AG08396 (cell line): ENCODE results near the gene SLC13A1.
"Not testable (repeated sequence)": the region's sequence is repeated elsewhere in the genome, so short reads cannot be mapped to it uniquely, and the experiment has no call there.

ENCODE experiments used
- DNase-seq: peaks from one replicate; pipeline ENCODE4 v3.0.0; 2012; ENCODE audit warnings: low spot score, mixed read lengths

SLC13A1 gene

GRCh38 chr7:123199883-123200282 lies at the start of gene SLC13A1:
Gene SLC13A1, minus strand, starts transcription at chr7:123199969. Its CDS starts 23 bp downstream, at chr7:123199946.
- no peak for DNase-seq

GRCh38 chr7:123244768-123245167 lies 45.0 kb upstream of the SLC13A1 start:
- DNase-seq: no peak

- DNase-seq: no peak
Observed at GRCh38 chr7:123242467-123243092, 42.8 kb upstream of the SLC13A1 start.

GRCh38 chr7:123241809-123242208 lies 42.0 kb upstream of the SLC13A1 start:
- no peak for DNase-seq

- no peak for DNase-seq
Observed at GRCh38 chr7:123231021-123232000, 31.5 kb upstream of the SLC13A1 start.

GRCh38 chr7:123230603-123231002 lies 30.8 kb upstream of the SLC13A1 start:
- no peak for DNase-seq

GRCh38 chr7:123230147-123230546 lies 30.4 kb upstream of the SLC13A1 start:
- DNase-seq: no peak

GRCh38 chr7:123229426-123229825 lies 29.7 kb upstream of the SLC13A1 start:
- no peak for DNase-seq

GRCh38 chr7:123227666-123228065 lies 27.9 kb upstream of the SLC13A1 start:
- not testable (repeated sequence) for DNase-seq

- DNase-seq: no peak
Observed at GRCh38 chr7:123220396-123220795, 20.6 kb upstream of the SLC13A1 start.

GRCh38 chr7:123218866-123219265 lies 19.1 kb upstream of the SLC13A1 start:
- no peak for DNase-seq

GRCh38 chr7:123216825-123217224 lies 17.1 kb upstream of the SLC13A1 start:
- no peak for DNase-seq

- no peak for DNase-seq
Observed at GRCh38 chr7:123215350-123215749, 15.6 kb upstream of the SLC13A1 start.

- no peak for DNase-seq
Observed at GRCh38 chr7:123211545-123211944, 11.8 kb upstream of the SLC13A1 start.

- DNase-seq: no peak
Observed at GRCh38 chr7:123210986-123211385, 11.2 kb upstream of the SLC13A1 start.

- no peak for DNase-seq
Observed at GRCh38 chr7:123209786-123210185, 10.0 kb upstream of the SLC13A1 start.

- no peak for DNase-seq
Observed at GRCh38 chr7:123208793-123209192, 9.0 kb upstream of the SLC13A1 start.

- no peak for DNase-seq
Observed at GRCh38 chr7:123204206-123204835, 4.6 kb upstream of the SLC13A1 start.

GRCh38 chr7:123201901-123202300 lies 2.1 kb upstream of the SLC13A1 start:
- DNase-seq: no peak

- DNase-seq: no peak
Observed at GRCh38 chr7:123198668-123199652, 809 bp downstream of the SLC13A1 start.

- DNase-seq: no peak
Observed at GRCh38 chr7:123198111-123198510, 1.7 kb downstream of the SLC13A1 start.
